HG02759 (cell line): ENCODE results near the gene TCF12.

Source experiments
- ATAC-seq: cut with Tn5 transposase; IDR thresholded peaks from one replicate; pipeline ENCODE4 v1.9.1; 2021; ENCODE audit warnings: mild to moderate bottlenecking, moderate library complexity; ENCODE audit not compliant: unreplicated experiment

The TCF12 gene

GRCh38 chr15:56918046-56918938, at the start of gene TCF12:
Gene TCF12 (plus strand): TSS chr15:56918644. CDS start chr15:56919914, 1,270 bp downstream.
- ATAC-seq = peak; percentile 85

GRCh38 chr15:56869573-56869972, 48.9 kb upstream of the TCF12 start:
- no peak for ATAC-seq

GRCh38 chr15:56871185-56871584, 47.3 kb upstream of the TCF12 start:
- ATAC-seq = no peak

- no peak for ATAC-seq
Observed at GRCh38 chr15:56871867-56872266, 46.6 kb upstream of the TCF12 start.

- no peak for ATAC-seq
Observed at GRCh38 chr15:56877255-56877970, 41.0 kb upstream of the TCF12 start.

- ATAC-seq = no peak
Observed at GRCh38 chr15:56879502-56879901, 38.9 kb upstream of the TCF12 start.

- no peak for ATAC-seq
Observed at GRCh38 chr15:56883088-56883487, 35.4 kb upstream of the TCF12 start.

- no peak for ATAC-seq
Observed at GRCh38 chr15:56886363-56886931, 32.0 kb upstream of the TCF12 start.

- peak; percentile 92 for ATAC-seq
Observed at GRCh38 chr15:56886932-56887781, 31.3 kb upstream of the TCF12 start.

GRCh38 chr15:56887782-56888438, 30.5 kb upstream of the TCF12 start:
- no peak for ATAC-seq

- no peak for ATAC-seq
Observed at GRCh38 chr15:56890038-56890437, 28.4 kb upstream of the TCF12 start.

- ATAC-seq = no peak
Observed at GRCh38 chr15:56891852-56892440, 26.5 kb upstream of the TCF12 start.

- ATAC-seq = no peak
Observed at GRCh38 chr15:56892659-56893363, 25.6 kb upstream of the TCF12 start.

- ATAC-seq = no peak
Observed at GRCh38 chr15:56893364-56893678, 25.1 kb upstream of the TCF12 start.

- no peak for ATAC-seq
Observed at GRCh38 chr15:56894601-56895000, 23.8 kb upstream of the TCF12 start.

- ATAC-seq = no peak
Observed at GRCh38 chr15:56901931-56902330, 16.5 kb upstream of the TCF12 start.

GRCh38 chr15:56906766-56907165, 11.7 kb upstream of the TCF12 start:
- ATAC-seq = no peak

GRCh38 chr15:56910801-56911200, 7.6 kb upstream of the TCF12 start:
- ATAC-seq = no peak

- no peak for ATAC-seq
Observed at GRCh38 chr15:56913241-56913640, 5.2 kb upstream of the TCF12 start.
